Skeletal muscle tissue (tissue), 4 donors: ENCODE data around the gene RAPGEF2. TPM values are rescaled to one million over a fixed set of nuclear protein-coding genes. Genes with fewer than 3 reads are reported as not detected.

Experiments
- H3K27ac ChIP-seq: one replicate; pipeline ENCODE4 v1.7.0; 2013; ENCODE audit warnings: mild to moderate bottlenecking, low read depth, low read length, inconsistent platforms
- H3K27me3 ChIP-seq, 3 donors: one replicate each; pipeline ENCODE4 v1.7.0; 2013; ENCODE audit warnings: low read length in 3 of 3; ENCODE audit not compliant: control insufficient read depth in 3 of 3, insufficient read depth in 3 of 3
- H3K36me3 ChIP-seq, 3 donors: one replicate each; pipeline ENCODE4 v1.7.0; 2013; ENCODE audit warnings: low read length in 3 of 3; ENCODE audit not compliant: control insufficient read depth in 3 of 3, insufficient read depth in 3 of 3
- H3K4me1 ChIP-seq, 3 donors: one replicate each; pipeline ENCODE4 v1.7.0; 2013; ENCODE audit warnings: low read length in 3 of 3, mild to moderate bottlenecking in 3 of 3; ENCODE audit not compliant: control insufficient read depth in 3 of 3, insufficient read depth in 3 of 3
- H3K4me3 ChIP-seq, 3 donors: one replicate each; pipeline ENCODE4 v1.7.0; 2013; ENCODE audit warnings: low read length in 3 of 3
- H3K9ac ChIP-seq, 3 donors: one replicate each; pipeline ENCODE4 v1.7.0; 2013; ENCODE audit warnings: low read length in 3 of 3, mild to moderate bottlenecking in 3 of 3, moderate library complexity in 2 of 3, low read depth in 1 of 3
- H3K9me3 ChIP-seq, 3 donors: one replicate each; pipeline ENCODE4 v1.7.0; 2013; ENCODE audit warnings: low read length in 3 of 3; ENCODE audit not compliant: control insufficient read depth in 3 of 3
- total RNA-seq: library from RNA; depleted of rRNA; stranded (reverse); fragments of >200 nt; gene quantifications from one replicate; pipeline ENCODE4 v1.2.3, GENCODE V29; 2014
- donor health status: Osteomylitis.

Gene RAPGEF2
- total RNA-seq, 1 donor from 2014 or later = 46.4 TPM

- H3K9me3 ChIP-seq = no peaks in the 10 kb centered on the region
- H3K9ac ChIP-seq = no peak overlapping the region
- H3K36me3 ChIP-seq = peaks cover 11 to 30% (median 26%) of the 10 kb centered on the region in 3 donors
- H3K27me3 ChIP-seq = no peaks in the 10 kb centered on the region
- no peak overlapping the region for H3K4me3 ChIP-seq
- H3K27ac ChIP-seq = no peak overlapping the region
- peaks cover 0 to 6% (median 4%) of the 10 kb centered on the region in 3 donors for H3K4me1 ChIP-seq
Measured at GRCh38 chr4:159337041-159337440, 234.2 kb downstream of the RAPGEF2 start.

DNA sequence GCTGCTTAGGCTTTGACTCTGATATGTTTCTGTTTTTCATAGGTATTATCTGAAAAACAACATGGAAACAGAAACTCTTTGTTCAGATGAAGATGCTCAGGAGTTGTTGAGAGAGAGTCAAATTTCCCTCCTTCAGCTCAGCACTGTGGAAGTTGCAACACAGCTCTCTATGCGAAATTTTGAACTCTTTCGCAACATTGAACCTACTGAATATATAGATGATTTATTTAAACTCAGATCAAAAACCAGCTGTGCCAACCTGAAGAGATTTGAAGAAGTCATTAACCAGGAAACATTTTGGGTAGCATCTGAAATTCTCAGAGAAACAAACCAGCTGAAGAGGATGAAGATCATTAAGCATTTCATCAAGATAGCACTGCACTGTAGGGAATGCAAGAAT, 238.6 kb downstream of the RAPGEF2 start:
- Histone ChIP-seq H3K4me3 (no peak overlapping the region), H3K4me1 (peaks cover 5 to 8% (median 7%) of the 10 kb centered on the region in 3 donors), H3K27ac (no peak overlapping the region), H3K27me3 (no peaks in the 10 kb centered on the region), H3K9me3 (no peaks in the 10 kb centered on the region), H3K9ac (no peak overlapping the region), H3K36me3 (peaks cover 25 to 54% (median 49%) of the 10 kb centered on the region in 3 donors)

DNA sequence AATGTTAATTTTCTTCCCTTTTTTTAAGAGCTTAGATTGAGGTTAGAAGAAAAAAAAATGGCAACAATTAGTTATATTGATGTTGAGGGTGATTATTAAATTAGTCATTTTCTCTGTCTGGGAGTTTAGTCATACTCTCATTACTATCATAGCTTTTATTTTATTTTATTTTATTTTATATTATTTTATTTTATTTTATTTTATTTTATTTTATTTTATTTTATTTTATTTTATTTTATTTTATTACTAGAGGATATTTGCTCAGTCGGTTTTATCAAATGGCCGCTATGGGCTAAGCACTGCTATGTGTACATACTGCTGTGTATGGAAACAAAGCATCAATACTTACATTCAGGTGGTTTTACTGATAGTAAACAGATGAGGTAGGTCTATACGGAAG, 239.5 kb downstream of the RAPGEF2 start:
- Histone ChIP-seq H3K4me3 (no peak overlapping the region), H3K4me1 (peaks cover 5 to 8% (median 7%) of the 10 kb centered on the region in 3 donors), H3K27ac (no peak overlapping the region), H3K36me3 (peaks cover 30 to 56% (median 55%) of the 10 kb centered on the region in 3 donors), H3K9ac (no peak overlapping the region), H3K27me3 (no peaks in the 10 kb centered on the region), H3K9me3 (no peaks in the 10 kb centered on the region)

DNA sequence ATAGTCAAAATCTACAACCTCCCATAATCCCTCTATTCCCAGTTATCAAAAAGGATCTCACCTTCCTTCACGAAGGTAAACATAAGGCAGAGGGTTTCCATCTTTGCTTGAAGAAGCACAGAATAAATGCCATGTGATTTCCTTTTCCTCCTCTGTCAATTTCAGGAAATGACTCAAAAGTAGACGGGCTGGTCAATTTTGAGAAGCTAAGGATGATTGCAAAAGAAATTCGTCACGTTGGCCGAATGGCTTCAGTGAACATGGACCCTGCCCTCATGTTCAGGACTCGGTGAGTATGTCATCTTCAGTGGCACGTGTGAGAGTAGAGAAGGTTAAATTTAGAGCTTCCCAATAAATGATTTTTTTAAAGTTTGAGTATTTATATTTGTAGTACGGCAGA, 240.2 kb downstream of the RAPGEF2 start:
- Histone ChIP-seq H3K9ac (no peak overlapping the region), H3K27ac (no peak overlapping the region), H3K27me3 (no peaks in the 10 kb centered on the region), H3K4me3 (no peak overlapping the region), H3K36me3 (peaks cover 34 to 60% (median 59%) of the 10 kb centered on the region in 3 donors), H3K4me1 (peaks cover 5 to 8% (median 7%) of the 10 kb centered on the region in 3 donors), H3K9me3 (no peaks in the 10 kb centered on the region)

GRCh38 chr4:159344877-159345276, 242.0 kb downstream of the RAPGEF2 start:
- H3K4me1 ChIP-seq = peaks cover 5 to 8% (median 7%) of the 10 kb centered on the region in 3 donors
- H3K27ac ChIP-seq = peak overlapping the region; percentile 16
- peaks cover 31 to 50% (median 48%) of the 10 kb centered on the region in 3 donors for H3K36me3 ChIP-seq
- H3K4me3 ChIP-seq = peak overlapping the region in 1 of 3 donors; percentile 4
- no peaks in the 10 kb centered on the region for H3K9me3 ChIP-seq
- H3K9ac ChIP-seq = peak overlapping the region in 1 of 3 donors; percentile 17
- no peaks in the 10 kb centered on the region for H3K27me3 ChIP-seq

DNA sequence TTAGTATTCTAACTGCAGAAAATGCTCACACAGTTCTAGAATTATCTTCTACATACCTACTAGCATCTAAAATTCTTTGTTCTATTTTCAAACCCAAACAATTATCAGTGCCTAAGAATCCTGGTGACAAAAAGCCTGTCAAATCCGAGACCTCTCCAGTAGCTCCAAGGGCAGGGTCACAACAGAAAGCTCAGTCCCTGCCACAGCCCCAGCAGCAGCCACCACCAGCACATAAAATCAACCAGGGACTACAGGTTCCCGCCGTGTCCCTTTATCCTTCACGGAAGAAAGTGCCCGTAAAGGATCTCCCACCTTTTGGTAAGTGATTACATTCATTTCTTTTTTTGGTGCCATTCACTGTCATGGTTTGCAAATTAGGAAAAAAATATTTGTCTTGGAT, 243.8 kb downstream of the RAPGEF2 start:
- Histone ChIP-seq H3K9ac (no peak overlapping the region), H3K36me3 (peaks cover 28 to 49% (median 36%) of the 10 kb centered on the region in 3 donors), H3K27me3 (no peaks in the 10 kb centered on the region), H3K4me1 (peaks cover 10 to 12% (median 11%) of the 10 kb centered on the region in 3 donors), H3K27ac (no peak overlapping the region), H3K9me3 (no peaks in the 10 kb centered on the region), H3K4me3 (no peak overlapping the region)

DNA sequence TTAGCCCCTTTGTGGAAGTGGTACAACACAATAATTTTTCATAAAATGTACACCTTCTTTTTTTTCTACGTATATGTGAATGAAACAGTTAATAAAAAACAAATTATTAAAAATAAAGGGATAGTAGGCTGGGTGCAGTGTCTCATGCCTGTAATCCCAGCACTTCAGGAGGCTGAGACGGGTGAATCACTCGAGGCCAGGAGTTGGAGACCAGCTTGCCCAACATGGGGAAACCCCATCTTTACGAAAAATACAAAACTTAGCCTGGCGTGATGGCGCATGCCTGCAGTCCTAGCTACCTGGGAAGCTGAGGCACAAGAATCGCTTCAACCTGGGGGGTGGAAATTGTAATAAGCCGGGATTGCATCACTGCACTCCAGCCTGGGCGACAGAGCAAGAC, 244.9 kb downstream of the RAPGEF2 start:
- no peaks in the 10 kb centered on the region for H3K9me3 ChIP-seq
- H3K36me3 ChIP-seq = peaks cover 25 to 48% (median 35%) of the 10 kb centered on the region in 3 donors
- no peak overlapping the region for H3K4me3 ChIP-seq
- H3K9ac ChIP-seq = no peak overlapping the region
- no peaks in the 10 kb centered on the region for H3K27me3 ChIP-seq
- H3K4me1 ChIP-seq = peaks cover 10 to 12% (median 11%) of the 10 kb centered on the region in 3 donors
- H3K27ac ChIP-seq = no peak overlapping the region

DNA sequence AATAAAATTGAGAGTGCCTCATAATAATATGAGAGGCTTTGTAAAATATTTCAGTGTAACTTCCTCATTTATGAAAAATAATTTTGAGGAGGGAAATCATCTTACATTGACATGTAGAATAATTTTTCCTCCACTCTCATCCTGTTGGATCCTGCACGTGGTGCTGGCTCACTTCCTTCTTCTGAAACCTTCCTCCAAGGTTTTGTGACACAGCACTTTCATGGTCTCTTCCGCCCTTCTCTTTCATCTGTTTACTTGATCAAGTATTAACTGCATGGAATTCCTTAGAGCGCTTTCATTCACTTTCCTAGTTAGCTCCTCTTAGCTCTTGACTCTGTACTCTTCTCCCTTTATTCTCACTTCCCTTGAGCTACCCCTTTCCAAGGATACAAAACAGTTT, 246.5 kb downstream of the RAPGEF2 start:
- Histone ChIP-seq H3K4me1 (peaks cover 10 to 12% (median 11%) of the 10 kb centered on the region in 3 donors), H3K9ac (no peak overlapping the region), H3K27me3 (no peaks in the 10 kb centered on the region), H3K9me3 (no peaks in the 10 kb centered on the region), H3K4me3 (no peak overlapping the region), H3K36me3 (peaks cover 28 to 49% (median 43%) of the 10 kb centered on the region in 3 donors), H3K27ac (no peak overlapping the region)

DNA sequence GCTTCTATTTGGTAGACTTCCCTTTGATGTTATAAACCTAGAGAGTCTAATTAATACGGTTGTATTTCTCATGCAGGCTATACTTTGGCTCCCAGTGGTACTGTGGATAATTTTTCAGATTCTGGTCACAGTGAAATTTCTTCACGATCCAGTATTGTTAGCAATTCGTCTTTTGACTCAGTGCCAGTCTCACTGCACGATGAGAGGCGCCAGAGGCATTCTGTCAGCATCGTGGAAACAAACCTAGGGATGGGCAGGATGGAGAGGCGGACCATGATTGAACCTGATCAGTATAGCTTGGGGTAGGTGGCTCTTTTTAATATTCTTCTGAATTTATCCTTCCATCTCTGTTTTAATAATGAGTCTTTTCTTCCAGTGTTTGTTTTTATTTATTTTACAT, 249.7 kb downstream of the RAPGEF2 start:
- no peaks in the 10 kb centered on the region for H3K9me3 ChIP-seq
- H3K27me3 ChIP-seq = no peaks in the 10 kb centered on the region
- H3K9ac ChIP-seq = no peak overlapping the region
- H3K4me3 ChIP-seq = no peak overlapping the region
- no peak overlapping the region for H3K27ac ChIP-seq
- peaks cover 3 to 5% (median 4%) of the 10 kb centered on the region in 3 donors for H3K4me1 ChIP-seq
- H3K36me3 ChIP-seq = peaks cover 27 to 53% (median 52%) of the 10 kb centered on the region in 3 donors

DNA sequence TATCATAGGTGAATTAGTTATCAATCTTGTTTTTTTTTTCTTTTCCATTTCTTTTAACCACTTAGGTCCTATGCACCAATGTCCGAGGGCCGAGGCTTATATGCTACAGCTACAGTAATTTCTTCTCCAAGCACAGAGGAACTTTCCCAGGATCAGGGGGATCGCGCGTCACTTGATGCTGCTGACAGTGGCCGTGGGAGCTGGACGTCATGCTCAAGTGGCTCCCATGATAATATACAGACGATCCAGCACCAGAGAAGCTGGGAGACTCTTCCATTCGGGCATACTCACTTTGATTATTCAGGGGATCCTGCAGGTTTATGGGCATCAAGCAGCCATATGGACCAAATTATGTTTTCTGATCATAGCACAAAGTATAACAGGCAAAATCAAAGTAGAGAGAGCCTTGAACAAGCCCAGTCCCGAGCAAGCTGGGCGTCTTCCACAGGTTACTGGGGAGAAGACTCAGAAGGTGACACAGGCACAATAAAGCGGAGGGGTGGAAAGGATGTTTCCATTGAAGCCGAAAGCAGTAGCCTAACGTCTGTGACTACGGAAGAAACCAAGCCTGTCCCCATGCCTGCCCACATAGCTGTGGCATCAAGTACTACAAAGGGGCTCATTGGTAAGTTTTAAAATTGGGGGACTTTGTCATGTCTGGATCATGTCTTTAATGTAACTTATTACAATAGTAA, 250.7 kb downstream of the RAPGEF2 start:
- Histone ChIP-seq H3K27ac (no peak overlapping the region), H3K36me3 (peaks cover 25 to 54% (median 52%) of the 10 kb centered on the region in 3 donors), H3K27me3 (no peaks in the 10 kb centered on the region), H3K4me1 (peaks cover 3 to 7% (median 5%) of the 10 kb centered on the region in 3 donors), H3K9ac (no peak overlapping the region), H3K4me3 (no peak overlapping the region), H3K9me3 (no peaks in the 10 kb centered on the region)
